ENCODE results near the gene NTRK2. TPM values are rescaled to one million over a fixed set of nuclear protein-coding genes. Genes with fewer than 3 reads are reported as not detected.
A peak's percentile ranks its signal among the peaks of the same experiment; 100 is the strongest.

The NTRK2 gene
- total and polyA plus RNA-seq, 12 donors = 0.43 to 5.6 (median 2.1) TPM

- Histone ChIP-seq H3K27me3 (no peaks in the 10 kb centered on the region), H3K4me1 (replicated peaks in 1 of 2) (no peaks in the 10 kb centered on the region), H3K4me3 (no peak overlapping the region), H3K9me3 (replicated peaks in 1 of 3) (no peaks in the 10 kb centered on the region), H3K36me3 (replicated peaks in 1 of 2) (no peaks in the 10 kb centered on the region), H3K27ac (no peak overlapping the region)
- no peak for TF ChIP-seq POLR2A (IDR thresholded peaks at IDR 0.05)
- no peak for TF ChIP-seq CTCF (IDR thresholded peaks at IDR 0.05)
- intact Hi-C loops (cut with DNase I) = no loop called here
- no peak for DNase-seq
- WGBS, 4 donors = 70 to 78% (median 74%) methylated on average over 3 of the region's 3 CpGs
Measured at GRCh38 chr9:84694248-84694647, 24.7 kb downstream of the NTRK2 start.

GRCh38 chr9:84697042-84697441 is 27.5 kb downstream of the NTRK2 start:
- 75 to 84% (median 81%) methylated on average over 8 of the region's 8 CpGs for WGBS, 4 donors
- H3K4me1 ChIP-seq (replicated peaks in 1 of 2) = no peaks in the 10 kb centered on the region

GRCh38 chr9:84697509-84698114 is 28.1 kb downstream of the NTRK2 start:
- intact Hi-C loops (cut with DNase I) = loop anchor here in 1 of 2 donors (5.0 kb wide), 1 partner anchor 255 kb away; no protein-coding TSS in a partner anchor
- no peak overlapping the region for H3K27ac ChIP-seq
- H3K4me1 ChIP-seq (replicated peaks in 1 of 2) = no peaks in the 10 kb centered on the region
- WGBS, 4 donors = 38 to 53% (median 45%) methylated on average over 3 to 4 of the region's 4 CpGs
- peak; percentile 43 to 83 (median 68) for DNase-seq
- no peaks in the 10 kb centered on the region for H3K36me3 ChIP-seq (replicated peaks in 1 of 2)
- H3K4me3 ChIP-seq = no peak overlapping the region
- no peaks in the 10 kb centered on the region for H3K9me3 ChIP-seq (replicated peaks in 1 of 3)
- TF ChIP-seq POLR2A (IDR thresholded peaks at IDR 0.05) = no peak
- TF ChIP-seq CTCF (IDR thresholded peaks at IDR 0.05) = peak; percentile 31 to 78 (median 58)
- H3K27me3 ChIP-seq = no peaks in the 10 kb centered on the region

More at GRCh38 chr9:84697042-84697441, 27.5 kb downstream of the NTRK2 start:
- DNase-seq = no peak
- intact Hi-C loops (cut with DNase I) = loop anchor here in 1 of 2 donors (5.0 kb wide), 1 partner anchor 255 kb away; no protein-coding TSS in a partner anchor
- no peak overlapping the region for H3K27ac ChIP-seq
- no peak for TF ChIP-seq CTCF (IDR thresholded peaks at IDR 0.05)
- TF ChIP-seq POLR2A (IDR thresholded peaks at IDR 0.05) = no peak
- H3K4me3 ChIP-seq = no peak overlapping the region
- H3K9me3 ChIP-seq (replicated peaks in 1 of 3) = no peaks in the 10 kb centered on the region
- H3K27me3 ChIP-seq = no peaks in the 10 kb centered on the region
- no peaks in the 10 kb centered on the region for H3K36me3 ChIP-seq (replicated peaks in 1 of 2)

GRCh38 chr9:84698323-84698722 is 28.8 kb downstream of the NTRK2 start:
- Histone ChIP-seq H3K36me3 (replicated peaks in 1 of 2) (no peaks in the 10 kb centered on the region), H3K27me3 (no peaks in the 10 kb centered on the region), H3K9me3 (replicated peaks in 1 of 3) (no peaks in the 10 kb centered on the region), H3K4me3 (no peak overlapping the region), H3K4me1 (replicated peaks in 1 of 2) (no peaks in the 10 kb centered on the region), H3K27ac (no peak overlapping the region)
- intact Hi-C loops (cut with DNase I) = loop anchor here in 1 of 2 donors (5.0 kb wide), 1 partner anchor 254 kb away; no protein-coding TSS in a partner anchor
- WGBS, 4 donors = 75 to 87% (median 81%) methylated on average over 2 of the region's 2 CpGs
- TF ChIP-seq CTCF (IDR thresholded peaks at IDR 0.05) = no peak
- no peak for TF ChIP-seq POLR2A (IDR thresholded peaks at IDR 0.05)
- DNase-seq = no peak
